T-helper 2 cell treated with Interferon-gamma antibody and Interleukin-4, amounts not matched to agents 5 μg/mL and 100 μg/mL, for 36 hours (primary cell): ENCODE results near the gene HSPB2.

Experiments used
- DNase-seq: peaks from one replicate; pipeline ENCODE4 v3.0.0; 2021; ENCODE audit warnings: low spot score
- H3K27ac Mint-ChIP-seq: one replicate; pipeline ENCODE4 v1.8.0; 2021; ENCODE audit warnings: mild to moderate bottlenecking, mixed read lengths
- H3K27me3 Mint-ChIP-seq: one replicate; pipeline ENCODE4 v1.8.0; 2021; ENCODE audit warnings: low read depth, mixed read lengths
- H3K36me3 Mint-ChIP-seq: one replicate; pipeline ENCODE4 v1.8.0; 2021; ENCODE audit warnings: low read depth, mixed read lengths
- H3K4me1 Mint-ChIP-seq: one replicate; pipeline ENCODE4 v1.8.0; 2021; ENCODE audit warnings: low read depth, mixed read lengths
- H3K4me3 Mint-ChIP-seq: one replicate; pipeline ENCODE4 v1.8.0; 2022; ENCODE audit warnings: mild to moderate bottlenecking, moderate library complexity, mixed read lengths
- H3K9me3 Mint-ChIP-seq: one replicate; pipeline ENCODE4 v1.8.0; 2021; ENCODE audit warnings: mixed read lengths

Gene HSPB2

GRCh38 chr11:111938687-111939160 lies 26.2 kb downstream of the HSPB2 start:
- peak overlapping the region; percentile 81 for H3K27ac Mint-ChIP-seq
- H3K4me1 Mint-ChIP-seq: peaks cover 48% of the 10 kb centered on the region
- DNase-seq: peak; percentile 66
- peak overlapping the region; percentile 84 for H3K4me3 Mint-ChIP-seq
- no peaks in the 10 kb centered on the region for H3K9me3 Mint-ChIP-seq
- H3K27me3 Mint-ChIP-seq: no peaks in the 10 kb centered on the region
- H3K36me3 Mint-ChIP-seq: peaks cover 3% of the 10 kb centered on the region

GRCh38 chr11:111939836-111940604 lies 27.5 kb downstream of the HSPB2 start:
- Mint-ChIP-seq H3K4me1 (peaks cover 58% of the 10 kb centered on the region), H3K27ac (no peak overlapping the region), H3K27me3 (no peaks in the 10 kb centered on the region), H3K4me3 (no peak overlapping the region), H3K9me3 (no peaks in the 10 kb centered on the region), H3K36me3 (peaks cover 5% of the 10 kb centered on the region)
- DNase-seq: no peak

- Mint-ChIP-seq H3K36me3 (peaks cover 5% of the 10 kb centered on the region), H3K4me1 (peaks cover 44% of the 10 kb centered on the region), H3K9me3 (no peaks in the 10 kb centered on the region), H3K27ac (no peak overlapping the region), H3K27me3 (no peaks in the 10 kb centered on the region), H3K4me3 (no peak overlapping the region)
- no peak for DNase-seq
These were observed 29.4 kb downstream of the HSPB2 start for GRCh38 chr11:111941963-111942362.

GRCh38 chr11:111942829-111943228 lies 30.3 kb downstream of the HSPB2 start:
- Mint-ChIP-seq H3K36me3 (peaks cover 5% of the 10 kb centered on the region), H3K27ac (no peak overlapping the region), H3K4me1 (peaks cover 40% of the 10 kb centered on the region), H3K27me3 (no peaks in the 10 kb centered on the region), H3K9me3 (no peaks in the 10 kb centered on the region), H3K4me3 (no peak overlapping the region)
- no peak for DNase-seq

- no peak for DNase-seq
- H3K27me3 Mint-ChIP-seq: no peaks in the 10 kb centered on the region
- H3K4me3 Mint-ChIP-seq: peak overlapping the region; percentile 56
- peaks cover 28% of the 10 kb centered on the region for H3K4me1 Mint-ChIP-seq
- no peaks in the 10 kb centered on the region for H3K9me3 Mint-ChIP-seq
- peaks cover 6% of the 10 kb centered on the region for H3K36me3 Mint-ChIP-seq
- peak overlapping the region; percentile 87 for H3K27ac Mint-ChIP-seq
These were observed 31.6 kb downstream of the HSPB2 start for GRCh38 chr11:111944139-111944538.

GRCh38 chr11:111944651-111945051 lies 32.1 kb downstream of the HSPB2 start:
- DNase-seq: peak; percentile 39
- H3K27me3 Mint-ChIP-seq: no peaks in the 10 kb centered on the region
- H3K36me3 Mint-ChIP-seq: peaks cover 6% of the 10 kb centered on the region
- peak overlapping the region; percentile 87 for H3K27ac Mint-ChIP-seq
- peaks cover 30% of the 10 kb centered on the region for H3K4me1 Mint-ChIP-seq
- H3K9me3 Mint-ChIP-seq: no peaks in the 10 kb centered on the region
- H3K4me3 Mint-ChIP-seq: peak overlapping the region; percentile 15

- Mint-ChIP-seq H3K4me1 (peaks cover 31% of the 10 kb centered on the region), H3K36me3 (peaks cover 9% of the 10 kb centered on the region), H3K9me3 (no peaks in the 10 kb centered on the region), H3K27ac (peak overlapping the region; percentile 87), H3K4me3 (no peak overlapping the region), H3K27me3 (no peaks in the 10 kb centered on the region)
- no peak for DNase-seq
These were observed 32.7 kb downstream of the HSPB2 start for GRCh38 chr11:111945198-111945597.

- Mint-ChIP-seq H3K4me3 (no peak overlapping the region), H3K27ac (no peak overlapping the region), H3K9me3 (peaks cover 3% of the 10 kb centered on the region), H3K36me3 (peaks cover 9% of the 10 kb centered on the region), H3K4me1 (peaks cover 28% of the 10 kb centered on the region), H3K27me3 (no peaks in the 10 kb centered on the region)
- no peak for DNase-seq
These were observed 34.0 kb downstream of the HSPB2 start for GRCh38 chr11:111946499-111946898.

GRCh38 chr11:111947143-111947542 lies 34.6 kb downstream of the HSPB2 start:
- Mint-ChIP-seq H3K4me1 (peaks cover 26% of the 10 kb centered on the region), H3K36me3 (peaks cover 12% of the 10 kb centered on the region), H3K27me3 (no peaks in the 10 kb centered on the region), H3K4me3 (no peak overlapping the region), H3K27ac (no peak overlapping the region), H3K9me3 (peaks cover 3% of the 10 kb centered on the region)
- DNase-seq: no peak

GRCh38 chr11:111949519-111950426 lies 37.2 kb downstream of the HSPB2 start:
- Mint-ChIP-seq H3K4me3 (no peak overlapping the region), H3K9me3 (peaks cover 3% of the 10 kb centered on the region), H3K27me3 (no peaks in the 10 kb centered on the region), H3K4me1 (peaks cover 13% of the 10 kb centered on the region), H3K27ac (peak overlapping the region; percentile 7), H3K36me3 (peaks cover 14% of the 10 kb centered on the region)
- DNase-seq: no peak

- Mint-ChIP-seq H3K27me3 (no peaks in the 10 kb centered on the region), H3K27ac (no peak overlapping the region), H3K4me1 (peaks cover 12% of the 10 kb centered on the region), H3K9me3 (peaks cover 3% of the 10 kb centered on the region), H3K36me3 (peaks cover 13% of the 10 kb centered on the region), H3K4me3 (no peak overlapping the region)
- DNase-seq: no peak
These were observed 39.0 kb downstream of the HSPB2 start for GRCh38 chr11:111951565-111951964.

GRCh38 chr11:111954154-111954553 lies 41.6 kb downstream of the HSPB2 start:
- H3K4me3 Mint-ChIP-seq: no peak overlapping the region
- H3K36me3 Mint-ChIP-seq: peaks cover 17% of the 10 kb centered on the region
- H3K9me3 Mint-ChIP-seq: peaks cover 3% of the 10 kb centered on the region
- H3K27ac Mint-ChIP-seq: no peak overlapping the region
- DNase-seq: no peak
- no peaks in the 10 kb centered on the region for H3K27me3 Mint-ChIP-seq
- H3K4me1 Mint-ChIP-seq: peaks cover 10% of the 10 kb centered on the region

- peaks cover 8% of the 10 kb centered on the region for H3K36me3 Mint-ChIP-seq
These were observed 45.3 kb downstream of the HSPB2 start for GRCh38 chr11:111957663-111958444.

More at GRCh38 chr11:111957663-111958444, 45.3 kb downstream of the HSPB2 start:
- DNase-seq: no peak
- Mint-ChIP-seq H3K9me3 (no peaks in the 10 kb centered on the region), H3K4me3 (no peak overlapping the region), H3K4me1 (peaks cover 7% of the 10 kb centered on the region), H3K27me3 (no peaks in the 10 kb centered on the region), H3K27ac (no peak overlapping the region)
